GM18858 (cell line): ENCODE measurements around the gene CARD16.

ENCODE experiments used
- ATAC-seq: cut with Tn5 transposase; IDR thresholded peaks from one replicate; pipeline ENCODE4 v1.9.1; 2021; ENCODE audit not compliant: unreplicated experiment

Gene CARD16

DNA sequence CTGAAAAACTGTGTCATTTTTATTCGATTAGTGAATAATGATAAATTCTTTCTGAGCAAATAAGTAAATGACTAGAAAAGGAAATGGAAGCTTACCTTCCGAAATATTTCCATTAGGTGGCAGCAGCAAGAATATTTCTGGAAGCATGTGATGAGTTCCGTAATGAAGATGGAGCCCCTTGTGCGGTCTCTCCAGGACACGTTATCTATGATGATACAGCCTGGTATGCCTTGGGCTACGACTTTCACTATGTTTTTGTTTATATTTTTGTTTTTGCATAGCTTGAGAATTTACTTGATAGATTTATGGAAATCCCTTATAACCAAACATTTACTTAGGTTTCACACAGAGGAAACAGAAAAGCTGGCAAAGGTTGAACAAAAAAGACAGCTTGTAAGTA, 47.8 kb downstream of the CARD16 start:
- no peak for ATAC-seq

DNA sequence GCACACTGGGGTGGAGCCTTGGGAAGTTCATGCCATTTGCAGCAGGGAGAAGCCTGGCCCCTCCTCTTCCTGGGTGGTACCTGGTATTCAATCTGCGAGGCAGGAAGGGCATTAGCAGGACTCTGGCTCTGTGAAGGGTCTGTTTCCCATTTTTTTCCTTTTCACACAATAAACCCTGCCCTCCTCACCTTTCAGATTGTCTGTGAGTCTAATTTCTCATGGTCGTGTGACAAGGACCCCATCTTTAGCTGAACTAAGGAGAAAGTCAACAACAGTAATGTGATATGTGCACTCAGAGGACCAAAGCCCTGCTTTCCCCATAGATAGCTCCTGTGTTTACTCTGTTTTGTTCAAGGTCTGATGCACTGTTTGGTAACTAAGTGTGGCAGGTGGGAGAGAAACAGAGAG, 50.1 kb downstream of the CARD16 start:
- ATAC-seq = no peak

DNA sequence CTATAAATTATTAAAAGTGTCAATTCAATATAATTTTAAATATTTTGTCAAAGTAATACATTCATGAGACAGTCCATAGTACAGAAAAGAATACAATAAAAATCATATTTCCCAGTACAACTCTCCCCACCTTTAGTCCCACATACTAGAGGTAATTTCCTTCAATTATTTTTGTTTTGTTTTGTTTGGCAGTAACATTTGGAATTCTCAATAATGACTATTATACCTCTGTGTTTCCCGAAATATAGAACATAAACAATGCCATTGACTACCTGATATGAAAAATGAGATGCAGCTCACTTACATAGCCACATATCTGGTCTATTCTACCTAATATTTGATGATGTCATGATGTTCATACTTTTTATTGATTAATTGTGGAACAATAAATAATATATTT, 52.4 kb downstream of the CARD16 start:
- no peak for ATAC-seq

DNA sequence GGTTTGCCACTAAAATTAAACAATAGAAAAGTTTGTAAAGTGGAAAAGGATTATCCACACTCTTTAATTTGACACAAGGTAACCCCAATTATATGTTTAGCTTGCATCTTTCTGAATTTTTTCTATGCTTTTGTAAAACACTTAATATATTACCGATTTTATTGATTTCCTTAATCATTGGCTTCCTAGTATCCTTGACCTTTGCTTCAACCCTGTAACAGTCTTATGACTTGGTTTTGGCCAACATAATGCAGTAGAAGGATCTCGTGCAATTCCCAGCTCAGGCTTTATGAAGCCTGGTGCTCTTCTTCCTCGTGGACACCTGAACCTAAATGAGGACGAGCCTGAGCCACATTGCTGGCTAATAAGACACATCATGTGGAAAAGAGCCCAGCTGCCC, 53.1 kb downstream of the CARD16 start:
- ATAC-seq = no peak
